ENCODE results near the gene AREL1.
"Not testable (repeated sequence)": the region's sequence is repeated elsewhere in the genome, so short reads cannot be mapped to it uniquely, and the experiment has no call there.

The AREL1 gene, protein sequence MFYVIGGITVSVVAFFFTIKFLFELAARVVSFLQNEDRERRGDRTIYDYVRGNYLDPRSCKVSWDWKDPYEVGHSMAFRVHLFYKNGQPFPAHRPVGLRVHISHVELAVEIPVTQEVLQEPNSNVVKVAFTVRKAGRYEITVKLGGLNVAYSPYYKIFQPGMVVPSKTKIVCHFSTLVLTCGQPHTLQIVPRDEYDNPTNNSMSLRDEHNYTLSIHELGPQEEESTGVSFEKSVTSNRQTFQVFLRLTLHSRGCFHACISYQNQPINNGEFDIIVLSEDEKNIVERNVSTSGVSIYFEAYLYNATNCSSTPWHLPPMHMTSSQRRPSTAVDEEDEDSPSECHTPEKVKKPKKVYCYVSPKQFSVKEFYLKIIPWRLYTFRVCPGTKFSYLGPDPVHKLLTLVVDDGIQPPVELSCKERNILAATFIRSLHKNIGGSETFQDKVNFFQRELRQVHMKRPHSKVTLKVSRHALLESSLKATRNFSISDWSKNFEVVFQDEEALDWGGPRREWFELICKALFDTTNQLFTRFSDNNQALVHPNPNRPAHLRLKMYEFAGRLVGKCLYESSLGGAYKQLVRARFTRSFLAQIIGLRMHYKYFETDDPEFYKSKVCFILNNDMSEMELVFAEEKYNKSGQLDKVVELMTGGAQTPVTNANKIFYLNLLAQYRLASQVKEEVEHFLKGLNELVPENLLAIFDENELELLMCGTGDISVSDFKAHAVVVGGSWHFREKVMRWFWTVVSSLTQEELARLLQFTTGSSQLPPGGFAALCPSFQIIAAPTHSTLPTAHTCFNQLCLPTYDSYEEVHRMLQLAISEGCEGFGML

DNA sequence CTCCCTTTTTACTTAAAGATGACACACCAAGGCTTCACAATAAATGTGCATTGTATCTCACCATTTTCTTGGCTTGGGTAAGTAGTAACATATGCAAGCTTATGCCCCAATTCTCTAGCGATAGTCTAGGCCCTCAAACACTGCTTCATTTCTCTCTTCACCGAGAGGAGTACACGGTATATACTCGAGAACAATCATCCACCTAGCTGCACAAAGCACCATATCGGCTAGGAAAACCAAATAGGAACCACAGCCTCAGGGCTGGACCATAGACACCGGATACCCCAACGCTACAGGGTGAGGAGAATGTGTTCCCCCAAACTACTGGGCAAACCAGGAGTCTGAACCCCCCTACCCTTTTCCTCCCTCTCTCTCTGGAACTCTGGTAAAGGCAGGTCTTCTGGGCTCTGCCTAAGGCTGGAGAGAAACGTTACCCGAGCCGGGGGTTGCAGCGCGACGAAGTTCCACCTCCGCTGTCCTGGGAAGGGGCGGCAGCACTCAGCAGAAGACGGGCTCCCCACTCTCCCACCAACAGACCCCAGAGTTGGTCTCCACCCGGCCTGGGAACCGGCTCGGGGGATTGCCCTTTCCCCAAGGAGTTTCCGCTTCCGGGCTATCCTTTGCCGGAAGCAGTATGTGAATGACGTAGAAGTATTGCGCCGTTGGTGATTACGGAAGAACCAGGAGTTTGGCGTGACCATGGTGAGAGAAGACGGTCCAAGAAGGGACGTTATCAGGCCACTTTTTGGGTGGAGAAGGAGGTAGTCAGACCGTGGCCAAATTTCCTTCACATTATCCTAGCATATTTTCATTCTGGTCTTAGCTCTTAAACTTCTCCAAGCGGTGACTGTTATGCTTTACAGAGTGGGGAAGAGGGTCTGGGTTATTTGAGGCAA lies at the start of gene AREL1, which contains the start of gene FCF1:
Gene AREL1, minus strand, starts transcription at position 582 of the 896 bp plus-strand sequence. CDS start 27,465 bp downstream, outside the sequence.
Gene FCF1, plus strand, starts transcription at position 646 of the 896 bp plus-strand sequence. Its CDS starts 54 bp downstream, at position 700.
- peak; percentile 90 for DNase-seq

DNA sequence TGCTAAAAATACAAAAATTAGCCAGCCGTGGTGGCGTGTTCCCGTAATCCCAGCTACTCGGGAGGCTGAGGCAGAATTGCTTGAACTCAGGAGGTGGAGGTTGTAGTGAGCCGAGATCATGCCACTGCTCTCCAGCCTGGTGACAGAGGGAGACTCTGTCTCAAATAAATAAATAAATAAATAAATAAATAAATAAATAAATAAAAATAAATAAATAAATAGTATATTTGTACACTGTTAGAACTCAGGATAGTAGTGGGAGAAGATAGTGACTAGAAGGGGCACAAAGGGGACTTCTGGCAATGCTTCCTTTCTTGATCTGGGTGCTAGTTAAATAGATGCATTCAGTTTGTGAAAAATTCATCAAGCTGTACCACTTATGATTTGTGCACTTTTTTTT lies 45.6 kb upstream of the AREL1 start:
- not testable (repeated sequence) for DNase-seq

DNA sequence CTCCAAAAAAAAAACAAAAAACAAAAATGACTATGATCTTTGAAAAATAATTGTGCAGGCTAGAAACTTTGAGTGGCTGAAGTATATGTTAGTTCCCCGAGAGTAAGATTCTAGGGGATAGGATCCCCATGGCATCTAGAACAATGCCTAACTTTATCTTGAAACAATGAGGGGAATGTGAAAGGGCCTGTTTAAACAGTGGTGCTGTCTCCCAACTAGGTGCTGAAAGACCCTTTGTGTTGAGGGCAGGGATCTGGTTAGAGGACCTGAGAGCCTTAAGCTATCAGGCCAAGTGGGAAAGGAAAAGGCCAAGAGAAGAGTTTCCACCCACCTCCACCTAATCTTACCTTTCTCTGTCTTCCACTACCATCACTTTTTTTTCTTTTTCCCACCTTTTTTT lies 43.4 kb upstream of the AREL1 start:
- DNase-seq: no peak

DNA sequence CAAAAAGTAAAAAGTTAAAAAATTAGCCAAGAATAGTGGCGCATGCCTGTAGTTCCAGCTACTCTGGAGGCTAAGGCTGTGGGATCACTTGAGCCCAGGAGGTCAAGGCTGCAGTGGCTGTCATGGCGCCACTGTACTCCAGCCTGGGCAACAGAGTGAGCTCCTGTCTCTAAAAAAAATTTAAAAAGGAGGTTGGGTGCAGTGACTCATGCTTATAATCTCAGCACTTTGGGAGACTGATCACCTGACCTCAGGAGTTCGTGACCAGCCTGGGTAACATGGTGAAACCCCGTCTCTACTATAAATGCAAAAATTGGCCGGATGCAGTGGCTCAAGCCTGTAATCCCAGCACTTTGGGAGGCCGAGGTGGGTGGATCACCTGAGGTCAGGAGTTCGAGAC lies 42.0 kb upstream of the AREL1 start:
- DNase-seq: no peak

DNA sequence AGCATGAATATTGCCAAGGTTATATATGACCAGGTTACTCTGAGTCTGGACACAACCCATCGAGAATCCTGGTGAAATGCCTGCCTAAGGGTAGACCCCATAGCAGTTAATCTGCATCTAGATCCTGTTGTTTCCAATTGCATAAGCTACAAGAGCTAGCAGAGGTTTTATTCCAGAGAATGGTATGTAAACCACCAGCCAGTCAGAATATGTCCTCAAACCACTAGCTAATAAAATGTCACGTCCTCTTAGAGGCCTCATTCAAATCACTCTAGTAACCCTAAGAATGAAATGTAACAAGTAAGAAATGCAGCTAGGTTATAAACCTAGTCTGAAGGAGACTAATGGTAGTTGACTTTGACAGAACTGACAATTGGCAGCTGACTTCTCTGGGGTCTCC lies 41.3 kb upstream of the AREL1 start:
- no peak for DNase-seq

DNA sequence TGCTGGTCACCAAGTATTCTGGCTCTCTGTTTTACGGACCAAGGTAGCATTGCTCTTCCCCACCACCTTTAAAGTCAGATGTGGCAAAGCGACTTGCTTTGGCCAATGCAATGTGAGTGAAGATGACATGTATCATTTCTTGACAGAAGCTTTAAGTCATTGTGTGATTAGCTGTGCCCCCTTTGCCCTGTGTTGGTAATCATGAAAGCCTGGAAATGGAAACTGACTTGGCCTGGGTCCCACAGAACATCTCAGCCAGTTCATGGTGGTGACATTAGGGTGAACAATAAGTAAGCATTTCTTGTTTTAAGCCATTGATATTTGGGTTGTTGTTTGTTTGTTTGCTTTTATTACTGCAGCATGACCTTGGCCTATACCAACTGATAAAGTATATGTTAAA lies 34.4 kb upstream of the AREL1 start:
- DNase-seq: no peak

DNA sequence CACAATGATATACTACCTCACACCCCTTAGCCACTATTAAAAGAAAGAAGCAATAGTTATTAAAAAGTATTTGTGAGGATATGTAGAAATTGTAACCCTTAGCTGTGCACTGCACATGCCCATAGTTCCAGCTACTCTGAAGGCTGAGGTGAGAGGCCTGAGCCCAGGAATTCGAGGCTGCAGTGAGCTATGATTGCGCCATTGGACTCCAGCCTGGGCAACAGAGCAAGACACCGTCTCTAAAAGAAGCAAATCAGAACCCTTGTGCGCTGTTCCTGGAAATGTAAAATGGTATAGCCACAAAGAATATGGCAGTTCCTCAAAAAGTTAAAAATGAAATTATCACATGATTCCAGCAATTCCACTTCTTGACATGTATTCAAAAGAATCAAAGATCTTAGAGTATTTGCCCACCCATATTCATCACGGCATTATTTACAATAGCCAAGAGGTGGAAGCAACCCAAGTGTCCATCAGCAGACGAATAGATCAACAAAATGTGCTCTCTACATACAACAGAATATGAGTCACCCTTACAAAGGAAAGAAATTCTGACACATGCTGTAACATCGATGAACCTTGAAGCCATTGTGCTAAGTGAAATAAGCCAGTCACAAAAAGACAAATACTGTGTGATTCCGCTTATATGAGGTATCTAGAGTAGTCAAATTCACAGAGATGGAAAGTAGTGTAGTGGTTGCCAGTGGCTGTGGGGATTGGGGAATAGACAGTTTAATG lies 26.6 kb upstream of the AREL1 start:
- DNase-seq: no peak

DNA sequence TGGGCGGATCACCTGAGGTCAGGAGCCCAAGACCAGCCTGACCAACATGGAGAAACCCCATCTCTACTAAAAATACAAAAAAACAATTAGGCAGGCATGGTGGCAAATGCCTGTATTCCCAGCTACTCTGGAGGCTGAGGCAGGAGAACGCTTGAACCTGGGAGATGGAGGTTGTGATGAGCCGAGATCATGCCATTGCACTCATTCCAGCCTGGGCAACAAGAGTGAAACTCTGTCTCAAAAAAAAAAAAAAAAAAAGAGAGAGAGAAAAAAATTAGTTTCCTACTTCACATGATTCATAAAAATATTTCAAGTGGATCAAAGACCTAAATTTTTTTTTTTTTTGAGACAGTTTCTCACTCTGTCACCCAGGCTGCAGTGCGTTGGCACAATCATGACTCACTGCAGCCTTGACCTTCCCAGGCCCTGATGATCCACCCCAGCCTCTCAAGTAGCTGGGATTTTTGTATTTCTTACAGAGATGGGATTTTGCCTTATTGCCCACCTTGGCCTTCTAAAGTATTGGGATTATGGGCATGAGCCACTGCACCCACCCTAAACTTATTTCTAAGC lies 25.0 kb upstream of the AREL1 start:
- DNase-seq: peak; percentile 11

DNA sequence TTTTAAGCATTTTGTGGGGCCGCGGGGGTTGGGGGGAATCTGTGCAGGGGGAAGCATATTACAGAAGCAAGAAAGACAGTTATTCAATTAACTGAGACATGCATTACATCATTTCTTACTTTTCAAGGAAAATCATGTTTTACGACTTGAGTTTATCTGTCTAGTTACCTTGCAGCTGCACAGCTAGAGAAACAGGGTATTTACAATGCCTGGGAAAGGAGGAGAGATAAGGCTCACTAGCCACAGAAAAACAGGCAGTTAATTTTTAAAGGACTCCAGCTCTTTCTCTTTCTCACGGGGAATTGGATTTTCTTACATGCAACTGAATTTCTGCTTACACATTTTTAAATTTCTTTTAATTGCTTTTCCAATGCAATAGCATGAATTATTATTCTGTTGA lies 22.2 kb upstream of the AREL1 start:
- no peak for DNase-seq

DNA sequence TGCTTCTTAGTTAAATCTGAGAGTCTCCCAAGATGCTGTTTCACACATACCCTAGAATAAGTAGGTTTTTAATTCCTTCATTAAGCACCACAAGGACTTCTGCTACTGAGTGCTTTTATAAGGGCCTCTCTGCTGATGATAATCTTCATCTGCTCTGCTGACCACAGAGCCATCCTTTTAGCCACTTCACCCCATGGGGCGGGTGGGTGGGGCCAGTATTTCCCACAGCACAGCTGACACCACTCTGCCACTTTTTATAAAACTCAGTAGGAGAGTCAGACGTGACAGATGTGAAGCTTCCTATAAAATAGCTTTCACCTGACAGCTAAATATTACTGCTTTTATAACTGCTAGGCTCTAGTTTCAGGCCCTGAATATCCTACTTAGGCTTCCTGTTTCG lies 20.3 kb upstream of the AREL1 start:
- DNase-seq: no peak

DNA sequence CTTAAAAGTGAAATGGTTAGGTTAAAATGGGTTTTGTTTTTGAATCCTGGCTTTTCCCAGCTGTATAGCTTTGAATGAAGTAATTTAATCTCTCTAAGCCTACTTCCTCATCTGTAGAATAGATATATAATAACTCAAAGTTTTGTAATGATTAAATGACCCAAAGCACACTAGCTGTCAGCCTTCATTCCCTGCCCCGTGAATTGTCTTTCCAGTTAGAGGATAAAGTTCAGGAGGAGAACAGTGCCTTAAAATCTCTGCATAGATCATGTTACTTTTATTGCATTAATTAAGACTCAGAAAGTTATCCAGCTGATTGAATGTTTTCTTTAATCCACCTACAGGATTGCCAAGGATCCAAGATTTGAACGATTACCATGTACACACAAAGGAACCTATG lies 19.5 kb upstream of the AREL1 start:
- DNase-seq: no peak

DNA sequence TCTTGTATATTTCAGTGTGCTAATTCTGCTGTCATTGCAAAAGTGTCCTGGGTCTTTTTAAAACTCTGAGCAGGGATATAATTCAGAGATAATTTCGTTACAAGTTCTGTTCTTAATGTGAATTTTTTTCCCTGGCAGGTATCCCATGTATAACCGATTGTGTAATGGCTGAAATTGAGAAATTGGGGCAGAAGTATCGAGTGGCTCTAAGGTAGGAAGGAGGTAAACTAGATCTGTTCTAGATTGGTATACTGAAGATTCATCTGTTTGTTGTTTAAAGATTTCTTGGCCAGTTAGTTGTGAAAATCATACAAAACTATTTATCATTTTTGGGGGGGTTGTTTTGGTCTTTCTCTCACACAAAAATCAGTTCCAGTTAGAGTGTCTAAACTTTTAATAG lies 10.3 kb upstream of the AREL1 start:
- DNase-seq: no peak

DNA sequence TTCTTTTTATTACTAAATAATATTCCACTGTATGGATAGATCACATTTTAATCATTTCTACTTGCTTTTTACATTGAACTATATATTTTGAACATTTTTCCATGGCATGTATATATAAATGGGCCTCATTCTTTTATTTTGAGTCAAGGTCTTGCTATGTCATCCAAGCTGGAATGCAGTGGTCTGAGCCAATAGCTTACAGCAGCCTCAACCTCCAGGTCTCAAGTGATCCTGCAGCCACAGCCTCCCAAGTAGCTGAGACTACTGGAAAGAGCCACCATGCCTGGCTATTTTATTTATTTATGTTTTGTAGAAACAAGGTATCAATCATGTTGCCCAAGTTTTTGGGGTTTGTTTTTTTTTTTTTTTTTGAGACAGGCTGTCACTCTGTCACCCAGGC lies 7.6 kb upstream of the AREL1 start:
- DNase-seq: peak; percentile 78

DNA sequence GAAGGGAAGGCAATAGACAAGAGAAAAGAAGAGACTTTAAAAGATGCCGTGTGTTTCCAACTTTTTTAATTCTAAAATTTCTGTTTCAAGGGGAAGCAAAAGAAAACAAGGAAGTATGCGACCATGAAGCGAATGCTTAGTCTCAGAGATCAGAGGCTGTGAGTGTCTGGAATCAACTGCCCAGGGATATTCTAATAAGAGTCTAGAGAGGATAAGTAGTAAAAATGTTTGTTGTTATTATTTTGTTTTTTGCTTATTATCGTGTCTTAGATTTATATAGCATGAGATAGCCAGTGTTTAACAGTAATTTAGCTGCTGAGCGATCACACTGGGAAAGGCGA lies 485 bp upstream of the AREL1 start:
- no peak for DNase-seq

DNA sequence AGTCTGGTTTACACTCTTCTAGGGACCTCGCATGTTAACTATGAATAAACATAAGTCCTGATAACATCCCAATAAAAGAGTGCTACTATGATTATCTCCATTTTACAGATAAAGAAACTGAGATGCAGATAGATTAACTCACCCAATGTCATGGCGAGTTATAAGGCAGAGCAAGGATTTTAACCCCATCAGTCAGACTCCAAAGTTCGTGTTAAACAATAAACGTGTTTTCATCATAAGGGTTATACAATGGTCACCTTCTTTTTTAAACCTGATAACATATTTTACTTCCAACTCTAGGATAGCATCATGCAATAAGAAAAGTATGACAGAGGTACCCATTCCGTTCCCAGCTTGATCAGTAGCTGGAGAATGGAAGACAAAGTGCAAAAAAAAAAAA lies 1.2 kb downstream of the AREL1 start:
- no peak for DNase-seq

DNA sequence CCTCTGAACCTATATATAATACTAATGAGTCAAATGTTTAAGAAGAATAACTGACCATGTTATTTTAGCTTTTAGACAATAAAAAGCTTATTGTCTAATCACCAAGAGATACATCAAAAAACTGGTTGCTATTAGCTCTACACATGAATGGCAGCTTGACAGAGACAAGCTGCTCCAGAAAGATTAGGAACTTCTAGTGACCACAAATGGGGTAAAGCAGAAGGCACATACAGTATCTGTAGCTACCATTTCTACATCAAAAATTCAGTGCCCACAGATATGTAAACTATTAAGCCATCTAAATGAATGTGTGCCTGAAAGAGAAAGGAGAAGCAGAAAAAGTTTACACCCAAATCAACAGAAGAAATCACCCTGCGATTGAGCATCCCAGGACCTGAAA lies 2.4 kb downstream of the AREL1 start:
- DNase-seq: no peak

DNA sequence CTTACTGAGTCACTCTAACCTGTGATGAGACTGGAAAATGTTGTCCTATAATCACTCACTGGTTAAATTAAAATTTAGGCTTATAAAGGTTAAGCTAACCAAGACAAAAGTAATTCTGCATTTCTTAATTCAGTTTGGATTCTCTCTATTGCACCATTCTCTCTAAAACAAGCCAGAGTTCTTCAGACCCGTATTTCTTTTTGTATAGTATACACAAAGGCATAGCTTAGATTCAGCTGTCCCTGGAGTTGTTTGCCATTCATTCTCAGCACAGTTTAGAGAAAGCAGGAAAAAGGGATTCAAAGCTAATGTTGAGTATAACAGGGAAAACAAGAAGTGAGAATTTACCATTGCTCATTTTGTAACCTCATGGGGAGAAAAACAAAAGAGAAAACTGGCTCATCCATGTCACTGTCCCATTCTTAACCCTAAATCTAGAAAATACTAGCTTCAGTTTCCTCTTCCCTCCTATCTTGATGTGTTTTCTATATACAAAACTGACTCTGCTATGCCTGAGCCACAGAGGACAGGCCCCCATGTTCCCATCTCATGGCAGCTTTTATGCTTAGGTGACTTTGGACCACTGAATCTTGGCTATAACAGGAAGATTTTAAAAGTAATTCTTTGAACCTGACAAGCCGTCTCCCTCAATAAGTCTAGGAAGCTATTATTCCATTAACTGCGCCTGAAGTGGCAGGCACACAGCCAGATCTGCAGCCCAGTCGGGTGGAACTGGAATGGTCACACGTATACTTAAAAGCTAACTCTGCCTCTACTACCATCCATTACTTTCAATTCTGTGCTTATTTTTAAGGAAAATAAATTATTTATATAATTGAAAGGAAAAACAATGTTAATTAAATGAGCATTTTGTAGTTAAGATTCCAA lies 7.0 kb downstream of the AREL1 start:
- no peak for DNase-seq

DNA sequence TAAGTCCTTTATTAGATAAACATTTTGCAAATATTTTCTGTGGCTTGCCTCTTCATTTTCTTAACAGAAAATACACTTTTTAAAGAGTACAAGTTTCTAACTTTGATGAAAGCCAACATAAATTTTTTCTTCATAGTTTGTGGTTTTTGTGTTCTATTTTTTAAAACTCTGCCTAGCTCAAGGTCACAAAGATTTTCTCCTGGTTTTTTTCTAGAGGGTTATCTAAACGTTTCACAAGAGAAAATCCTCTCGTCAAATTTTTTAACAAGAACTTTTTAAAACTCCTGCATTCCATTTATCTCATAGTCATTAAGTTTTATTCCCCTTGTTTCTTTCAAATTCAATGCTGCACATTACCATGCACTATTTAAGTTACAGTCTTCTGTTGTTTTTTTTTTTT lies 8.2 kb downstream of the AREL1 start:
- no peak for DNase-seq

DNA sequence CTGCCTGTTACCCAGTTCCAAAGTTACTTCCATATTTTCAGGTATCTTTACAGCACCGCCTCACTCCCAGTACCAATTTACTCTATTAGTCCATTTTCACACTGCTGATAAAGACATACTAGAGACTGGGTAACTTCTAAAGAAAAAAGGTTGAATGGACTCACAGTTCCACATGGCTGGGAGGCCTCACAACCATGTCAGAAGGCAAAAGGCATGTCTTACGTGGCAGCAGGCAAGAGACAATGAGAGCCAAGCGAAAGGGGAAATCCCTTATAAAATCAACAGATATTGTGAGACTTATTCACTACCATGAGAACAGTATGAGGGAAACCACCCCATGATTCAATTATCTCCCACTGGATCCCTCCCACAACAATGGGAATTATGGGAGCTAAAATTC lies 9.8 kb downstream of the AREL1 start:
- DNase-seq: no peak

DNA sequence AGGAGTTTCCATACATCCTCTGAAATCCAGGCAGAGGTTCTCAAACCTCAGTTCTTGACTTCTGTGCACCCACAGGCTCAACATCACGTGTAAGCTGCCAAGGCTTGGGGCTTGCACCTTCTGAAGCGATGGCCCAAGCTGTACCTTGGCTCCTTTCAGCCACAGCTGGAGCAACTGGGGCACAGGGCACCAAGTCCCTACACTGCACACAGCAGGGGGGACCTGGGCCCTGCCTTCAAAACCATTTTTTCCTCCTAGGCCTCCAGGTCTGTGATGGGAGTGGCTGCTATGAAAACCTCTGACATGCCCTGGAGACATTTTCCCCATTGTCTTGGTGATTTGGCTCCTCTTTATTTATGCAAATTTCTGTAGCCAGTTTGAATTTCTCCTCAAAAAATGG lies 10.6 kb downstream of the AREL1 start:
- DNase-seq: no peak

DNA sequence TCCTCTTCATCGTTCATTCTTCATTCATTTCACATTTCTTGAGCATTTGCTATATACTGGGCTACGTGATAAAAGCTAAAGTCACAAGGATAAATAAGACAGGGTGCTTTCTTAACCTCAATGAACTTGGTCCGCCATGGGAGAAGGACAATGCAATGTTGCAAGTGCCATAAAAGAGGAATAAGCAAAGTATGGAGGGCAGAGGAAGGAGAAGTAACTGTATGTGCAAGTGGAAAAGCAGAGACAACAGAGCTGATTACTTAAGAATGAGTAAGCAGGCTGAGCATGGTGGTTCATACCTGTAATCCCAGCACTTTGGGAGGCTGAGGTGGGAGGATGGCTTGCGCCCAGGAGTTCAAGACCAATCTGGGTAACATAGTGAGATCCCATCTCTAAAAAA lies 14.4 kb downstream of the AREL1 start:
- no peak for DNase-seq
